ENCODE results near the gene MINDY4B.

Gene MINDY4B

GRCh38 chr3:150844484-150844883 is 60.8 kb downstream of the MINDY4B start:
- DNase-seq (ENCODE audit: low read depth in 2 of 2): no peak

- no peak for DNase-seq (ENCODE audit: low read depth in 2 of 2)
These were observed 62.0 kb downstream of the MINDY4B start for GRCh38 chr3:150843241-150843640.

- DNase-seq (ENCODE audit: low read depth in 2 of 2): no peak
These were observed 64.3 kb downstream of the MINDY4B start for GRCh38 chr3:150840802-150841515.

- DNase-seq (ENCODE audit: low read depth in 2 of 2): no peak
These were observed 74.5 kb downstream of the MINDY4B start for GRCh38 chr3:150830745-150831144.

- DNase-seq (ENCODE audit: low read depth in 2 of 2): no peak
These were observed 75.1 kb downstream of the MINDY4B start for GRCh38 chr3:150830094-150830681.

- DNase-seq (ENCODE audit: low read depth in 2 of 2): no peak
These were observed 75.8 kb downstream of the MINDY4B start for GRCh38 chr3:150829408-150829807.

GRCh38 chr3:150828997-150829396 is 76.2 kb downstream of the MINDY4B start:
- DNase-seq (ENCODE audit: low read depth in 2 of 2): no peak

- DNase-seq (ENCODE audit: low read depth in 2 of 2): no peak
These were observed 77.0 kb downstream of the MINDY4B start for GRCh38 chr3:150828261-150828660.

- no peak for DNase-seq (ENCODE audit: low read depth in 2 of 2)
These were observed 78.6 kb downstream of the MINDY4B start for GRCh38 chr3:150826466-150827282.

- DNase-seq (ENCODE audit: low read depth in 2 of 2): no peak
These were observed 79.3 kb downstream of the MINDY4B start for GRCh38 chr3:150825916-150826377.

- no peak for DNase-seq (ENCODE audit: low read depth in 2 of 2)
These were observed 79.9 kb downstream of the MINDY4B start for GRCh38 chr3:150825192-150825915.

GRCh38 chr3:150823277-150823676 is 82.0 kb downstream of the MINDY4B start:
- DNase-seq (ENCODE audit: low read depth in 2 of 2): no peak

GRCh38 chr3:150822636-150823035 is 82.6 kb downstream of the MINDY4B start:
- DNase-seq (ENCODE audit: low read depth in 2 of 2): no peak
